Astrocyte (in vitro differentiated cells and primary cell): ENCODE data around the gene MEIKIN. TPM values are rescaled to one million over a fixed set of nuclear protein-coding genes. Genes with fewer than 3 reads are reported as not detected.
"Not testable (repeated sequence)": the region's sequence is repeated elsewhere in the genome, so short reads cannot be mapped to it uniquely, and the experiment has no call there.

Experiments
- DNase-seq: peaks from one replicate; pipeline ENCODE4 v3.0.0-alpha.2; 2010; ENCODE audit warnings: low read depth
- FAIRE-seq: peaks from 2 replicates; lab custom pipeline; 2011; peaks lifted over from hg19 to GRCh38; lab: Jason Lieb, UNC
- H2AFZ ChIP-seq: 2 replicates; pipeline ENCODE4 v1.6.0; 2012; ENCODE audit warnings: low read depth, low read length, inconsistent platforms
- H3K27ac ChIP-seq: 2 replicates; pipeline ENCODE4 v1.5.1; 2011; ENCODE audit warnings: low read depth, low read length, inconsistent platforms
- H3K27me3 ChIP-seq: 2 replicates; pipeline ENCODE4 v1.6.0; 2011; ENCODE audit warnings: low read length, inconsistent platforms; ENCODE audit not compliant: insufficient read depth
- H3K36me3 ChIP-seq: 2 replicates; pipeline ENCODE4 v1.5.1; 2011; ENCODE audit warnings: low read length, inconsistent platforms; ENCODE audit not compliant: insufficient read depth
- H3K4me1 ChIP-seq: 2 replicates; pipeline ENCODE4 v1.5.1; 2011; ENCODE audit warnings: low read length, inconsistent platforms; ENCODE audit not compliant: insufficient read depth
- H3K4me2 ChIP-seq: 2 replicates; pipeline ENCODE4 v1.6.0; 2012; ENCODE audit warnings: low read length, inconsistent platforms
- H3K4me3 ChIP-seq: 2 replicates; pipeline ENCODE4 v1.5.1; 2011; ENCODE audit warnings: low read depth, mild to moderate bottlenecking, low read length, inconsistent platforms; ENCODE audit not compliant: insufficient read depth
- H3K79me2 ChIP-seq: 2 replicates; pipeline ENCODE4 v1.6.0; 2012; ENCODE audit warnings: mild to moderate bottlenecking, low read length, inconsistent platforms; ENCODE audit not compliant: insufficient read depth
- H3K9ac ChIP-seq: 2 replicates; pipeline ENCODE4 v1.6.0; 2012; ENCODE audit warnings: mild to moderate bottlenecking, low read length, inconsistent platforms
- H3K9me3 ChIP-seq: 2 replicates; pipeline ENCODE4 v1.5.1; 2012; ENCODE audit warnings: low read depth, mild to moderate bottlenecking, low read length, inconsistent platforms; ENCODE audit not compliant: insufficient read depth
- H4K20me1 ChIP-seq: 2 replicates; pipeline ENCODE4 v1.6.0; 2012; ENCODE audit warnings: low read length, inconsistent platforms; ENCODE audit not compliant: insufficient read depth
- H3K27ac Mint-ChIP-seq: one replicate; pipeline ENCODE4 v1.8.0; 2021; ENCODE audit warnings: mild to moderate bottlenecking, mixed read lengths; ENCODE audit not compliant: unreplicated experiment
- H3K27me3 Mint-ChIP-seq: one replicate; pipeline ENCODE4 v1.8.0; 2021; ENCODE audit warnings: low read depth, mixed read lengths; ENCODE audit not compliant: unreplicated experiment
- H3K36me3 Mint-ChIP-seq: one replicate; pipeline ENCODE4 v1.8.0; 2021; ENCODE audit warnings: low read depth, mixed read lengths; ENCODE audit not compliant: unreplicated experiment
- H3K4me1 Mint-ChIP-seq: one replicate; pipeline ENCODE4 v1.8.0; 2021; ENCODE audit warnings: low read depth, mixed read lengths; ENCODE audit not compliant: unreplicated experiment
- H3K4me3 Mint-ChIP-seq: one replicate; pipeline ENCODE4 v1.8.0; 2021; ENCODE audit warnings: mild to moderate bottlenecking, moderate library complexity, mixed read lengths; ENCODE audit not compliant: unreplicated experiment
- H3K9me3 Mint-ChIP-seq: one replicate; pipeline ENCODE4 v1.8.0; 2021; ENCODE audit warnings: mild to moderate bottlenecking, mixed read lengths; ENCODE audit not compliant: unreplicated experiment
- CTCF ChIP-seq: IDR thresholded peaks from 2 replicates; pipeline ENCODE4 v1.5.1; 2011; ENCODE audit warnings: low read depth, mild to moderate bottlenecking, inconsistent platforms, low read length, moderate library complexity; ENCODE audit not compliant: insufficient read depth
- EZH2 ChIP-seq: IDR thresholded peaks from 2 replicates; pipeline ENCODE4 v1.6.1; 2012; ENCODE audit warnings: mild to moderate bottlenecking, low read length, inconsistent platforms; ENCODE audit not compliant: insufficient read depth
- total RNA-seq: library from RNA; stranded (reverse); gene quantifications from 2 replicates; pipeline ENCODE4 v1.2.1, GENCODE V29; 2021

Gene MEIKIN
- total RNA-seq, 1 donor from 2014 or later = not detected

- no peaks in the 10 kb centered on the region for H3K27me3 ChIP-seq
- no peak overlapping the region for H3K4me2 ChIP-seq
- FAIRE-seq = no peak
- no peaks in the 10 kb centered on the region for H3K36me3 ChIP-seq
- no peak overlapping the region for H3K9ac ChIP-seq
- H2AFZ ChIP-seq = no peak overlapping the region
- peaks cover 90% of the 10 kb centered on the region for H3K79me2 ChIP-seq
- H3K9me3 Mint-ChIP-seq = peaks cover 3% of the 10 kb centered on the region
- H3K4me3 ChIP-seq = no peak overlapping the region
- H4K20me1 ChIP-seq = peaks cover 73% of the 10 kb centered on the region
- no peaks in the 10 kb centered on the region for H3K4me1 ChIP-seq
- H3K36me3 Mint-ChIP-seq = peaks cover 7% of the 10 kb centered on the region
- no peaks in the 10 kb centered on the region for H3K9me3 ChIP-seq
- no peak overlapping the region for H3K27ac ChIP-seq
- TF ChIP-seq EZH2 (no peak), CTCF (no peak)
- H3K4me1 Mint-ChIP-seq = peaks cover 3% of the 10 kb centered on the region
- H3K4me3 Mint-ChIP-seq = no peak overlapping the region
- no peaks in the 10 kb centered on the region for H3K27me3 Mint-ChIP-seq
- DNase-seq = no peak
- H3K27ac Mint-ChIP-seq = no peak overlapping the region
These were observed 162.7 kb downstream of the MEIKIN start for GRCh38 chr5:131782717-131783116.

GRCh38 chr5:131778141-131778540 is 167.3 kb downstream of the MEIKIN start:
- FAIRE-seq = not testable (repeated sequence)

DNA sequence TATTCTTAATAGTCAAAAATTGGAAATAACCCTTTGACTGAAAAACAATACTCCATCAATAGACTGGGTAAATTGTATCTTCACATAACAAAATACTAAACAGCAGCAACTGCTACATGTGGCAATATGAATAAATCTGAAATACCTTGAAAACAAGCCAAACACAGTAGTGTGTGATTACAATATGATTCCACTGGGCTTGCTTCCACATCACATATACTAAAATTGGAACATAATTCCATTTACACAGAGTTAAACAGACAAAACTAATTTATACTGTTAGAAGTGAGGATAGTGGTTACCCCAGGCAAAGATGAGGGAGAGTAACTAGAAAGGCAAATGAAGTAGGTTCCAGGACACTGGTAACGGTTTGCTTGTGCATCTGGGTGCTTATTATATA is 169.0 kb downstream of the MEIKIN start:
- no peaks in the 10 kb centered on the region for H3K27me3 ChIP-seq
- no peak overlapping the region for H3K4me2 ChIP-seq
- H3K4me3 Mint-ChIP-seq = no peak overlapping the region
- no peak for DNase-seq
- H3K36me3 Mint-ChIP-seq = peaks cover under 1% of the 10 kb centered on the region
- no peak overlapping the region for H3K4me3 ChIP-seq
- H4K20me1 ChIP-seq = peaks cover 72% of the 10 kb centered on the region
- TF ChIP-seq CTCF (no peak), EZH2 (no peak)
- H3K4me1 ChIP-seq = no peaks in the 10 kb centered on the region
- H3K36me3 ChIP-seq = no peaks in the 10 kb centered on the region
- H3K27ac Mint-ChIP-seq = no peak overlapping the region
- no peak overlapping the region for H2AFZ ChIP-seq
- no peaks in the 10 kb centered on the region for H3K4me1 Mint-ChIP-seq
- peak; percentile 9 for FAIRE-seq
- H3K27ac ChIP-seq = no peak overlapping the region
- H3K79me2 ChIP-seq = peaks cover 90% of the 10 kb centered on the region
- H3K27me3 Mint-ChIP-seq = no peaks in the 10 kb centered on the region
- H3K9ac ChIP-seq = no peak overlapping the region
- H3K9me3 Mint-ChIP-seq = peaks cover under 1% of the 10 kb centered on the region
- no peaks in the 10 kb centered on the region for H3K9me3 ChIP-seq

More at GRCh38 chr5:131778141-131778540, 167.3 kb downstream of the MEIKIN start:
- peaks cover 90% of the 10 kb centered on the region for H3K79me2 ChIP-seq
- not testable (repeated sequence) for H3K9ac ChIP-seq, H3K27ac Mint-ChIP-seq, H3K4me3 Mint-ChIP-seq, H3K36me3 ChIP-seq, H3K9me3 Mint-ChIP-seq, H3K4me1 ChIP-seq, H3K9me3 ChIP-seq, H3K4me2 ChIP-seq, H3K27me3 ChIP-seq, H2AFZ ChIP-seq, H3K36me3 Mint-ChIP-seq, H3K27me3 Mint-ChIP-seq, H3K4me3 ChIP-seq, H3K27ac ChIP-seq, H3K4me1 Mint-ChIP-seq, DNase-seq
- H4K20me1 ChIP-seq = peaks cover 70% of the 10 kb centered on the region
